Activated CD4-positive, alpha-beta memory T cell treated with anti-CD3 and anti-CD28 coated beads, Interleukin-2, amount 10 ng/mL, durations not matched to agents 7 days and 5 days (primary cell): Measurements from ENCODE around the gene COP1. TPM values are rescaled to one million over a fixed set of nuclear protein-coding genes. Genes with fewer than 3 reads are reported as not detected.

ENCODE experiments used
- CTCF ChIA-PET: fragments of 350-600 bp; sonication (Branson Sonifier 250); formaldehyde crosslinking; loops from one replicate; lab custom pipeline; 2021; ENCODE audit warnings: antibody characterized with exemption, inconsistent platforms; lab: Charles Lee
- POLR2A ChIA-PET: fragments of 350-600 bp; sonication (Branson Sonifier 250); formaldehyde crosslinking; loops from one replicate; lab custom pipeline; 2021; ENCODE audit warnings: antibody characterized with exemption; lab: Charles Lee
- DNase-seq: peaks from one replicate; pipeline ENCODE4 v3.0.0-alpha.2; 2020
- H3K27ac Mint-ChIP-seq: one replicate; pipeline ENCODE4 v1.8.0; 2021; ENCODE audit warnings: mild to moderate bottlenecking, mixed read lengths
- H3K27me3 Mint-ChIP-seq: one replicate; pipeline ENCODE4 v1.8.0; 2021; ENCODE audit warnings: mixed read lengths
- H3K36me3 Mint-ChIP-seq: one replicate; pipeline ENCODE4 v1.8.0; 2021; ENCODE audit warnings: low read depth, mixed read lengths
- H3K4me1 Mint-ChIP-seq: one replicate; pipeline ENCODE4 v1.8.0; 2021; ENCODE audit warnings: mixed read lengths
- H3K4me3 Mint-ChIP-seq: one replicate; pipeline ENCODE4 v1.8.0; 2021; ENCODE audit warnings: mild to moderate bottlenecking, mixed read lengths
- H3K9me3 Mint-ChIP-seq: one replicate; pipeline ENCODE4 v1.8.0; 2021; ENCODE audit warnings: mixed read lengths
- total RNA-seq, 2 experiments: library from RNA; stranded (reverse); gene quantifications; one replicate each; pipeline ENCODE4 v1.2.3, GENCODE V29; 2021

The COP1 gene
- total RNA-seq, 2 experiments from 2014 or later, result 38.8 to 41.4 TPM

- ChIA-PET CTCF (no interaction called here), POLR2A (no interaction called here)
- Mint-ChIP-seq H3K4me3 (no peak overlapping the region), H3K36me3 (peaks cover 3% of the 10 kb centered on the region), H3K4me1 (no peaks in the 10 kb centered on the region), H3K27ac (no peak overlapping the region), H3K9me3 (peaks cover 10% of the 10 kb centered on the region), H3K27me3 (no peaks in the 10 kb centered on the region)
- DNase-seq, result no peak
These were observed 300.7 kb downstream of the COP1 start for GRCh38 chr1:175906370-175906769.

- H3K9me3 Mint-ChIP-seq, result peaks cover 4% of the 10 kb centered on the region
These were observed 302.3 kb downstream of the COP1 start for GRCh38 chr1:175904808-175905207.

GRCh38 chr1:175902281-175902680, 304.8 kb downstream of the COP1 start:
- Mint-ChIP-seq H3K4me3 (no peak overlapping the region), H3K27ac (no peak overlapping the region), H3K9me3 (no peaks in the 10 kb centered on the region), H3K36me3 (no peaks in the 10 kb centered on the region), H3K27me3 (no peaks in the 10 kb centered on the region), H3K4me1 (no peaks in the 10 kb centered on the region)
- ChIA-PET CTCF (no interaction called here), POLR2A (no interaction called here)
- no peak for DNase-seq

More at GRCh38 chr1:175904808-175905207, 302.3 kb downstream of the COP1 start:
- Mint-ChIP-seq H3K4me3 (no peak overlapping the region), H3K27ac (no peak overlapping the region), H3K36me3 (no peaks in the 10 kb centered on the region), H3K4me1 (no peaks in the 10 kb centered on the region), H3K27me3 (no peaks in the 10 kb centered on the region)
- ChIA-PET POLR2A (no interaction called here), CTCF (no interaction called here)
- no peak for DNase-seq

GRCh38 chr1:175901076-175901836, 305.8 kb downstream of the COP1 start:
- POLR2A ChIA-PET, result no interaction called here
- Mint-ChIP-seq H3K27ac (no peak overlapping the region), H3K36me3 (no peaks in the 10 kb centered on the region), H3K9me3 (no peaks in the 10 kb centered on the region), H3K4me3 (no peak overlapping the region), H3K4me1 (no peaks in the 10 kb centered on the region), H3K27me3 (no peaks in the 10 kb centered on the region)
- CTCF ChIA-PET, result no interaction called here
- DNase-seq, result no peak

GRCh38 chr1:175900171-175900570, 306.9 kb downstream of the COP1 start:
- POLR2A ChIA-PET, result no interaction called here
- CTCF ChIA-PET, result no interaction called here
- no peak for DNase-seq

GRCh38 chr1:175895966-175896365, 311.1 kb downstream of the COP1 start:
- no peak overlapping the region for H3K27ac Mint-ChIP-seq
- ChIA-PET POLR2A (no interaction called here), CTCF (no interaction called here)
- no peak for DNase-seq
- H3K27me3 Mint-ChIP-seq, result no peaks in the 10 kb centered on the region
- no peaks in the 10 kb centered on the region for H3K36me3 Mint-ChIP-seq
- H3K9me3 Mint-ChIP-seq, result peaks cover 2% of the 10 kb centered on the region
- no peaks in the 10 kb centered on the region for H3K4me1 Mint-ChIP-seq
- no peak overlapping the region for H3K4me3 Mint-ChIP-seq

More at GRCh38 chr1:175900171-175900570, 306.9 kb downstream of the COP1 start:
- Mint-ChIP-seq H3K36me3 (no peaks in the 10 kb centered on the region), H3K4me1 (no peaks in the 10 kb centered on the region), H3K27me3 (no peaks in the 10 kb centered on the region), H3K9me3 (peaks cover 2% of the 10 kb centered on the region), H3K27ac (no peak overlapping the region), H3K4me3 (no peak overlapping the region)
